ENCODE measurements around the gene PITPNC1. TPM values are rescaled to one million over a fixed set of nuclear protein-coding genes. Genes with fewer than 3 reads are reported as not detected.

Gene PITPNC1
- total and polyA plus RNA-seq, 2 experiments from 2014 or later: 5.8 to 7.3 TPM

DNA sequence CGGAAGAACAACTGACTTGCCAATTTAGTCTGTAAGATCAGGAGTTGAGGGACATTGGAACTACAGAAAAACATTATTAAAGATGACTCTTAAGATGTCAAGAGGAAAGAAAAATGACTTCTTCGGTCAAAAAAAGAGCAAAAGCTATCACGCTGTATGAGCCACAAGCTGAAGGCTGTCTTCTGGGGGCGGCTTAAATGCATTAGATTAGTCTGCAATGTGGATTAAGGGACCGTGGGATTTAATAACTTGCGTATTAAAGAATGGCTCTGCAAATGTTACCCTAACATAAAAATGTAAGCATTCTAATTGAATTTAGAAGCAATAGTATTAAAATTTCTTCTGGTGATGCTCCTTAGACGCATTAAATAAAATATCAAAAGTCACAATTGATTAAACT lies 108.6 kb downstream of the PITPNC1 start:
- WGBS, 2 experiments (ENCODE audit: low coverage in 1 of 2, low lambda C conversion rate in 2 of 2, missing lambda C conversion rate in 2 of 2): 97 to 98% methylated on average over 7 of the region's 7 CpGs
- Histone ChIP-seq H3K9ac (no peak overlapping the region), H3K4me1 (ENCODE audit: insufficient read depth) (peaks cover 37% of the 10 kb centered on the region), H3K4me2 (ENCODE audit: unreplicated experiment) (no peak overlapping the region), H3K79me2 (ENCODE audit: insufficient read depth) (peaks cover 82% of the 10 kb centered on the region), H3K27me3 (replicated peaks; ENCODE audit: insufficient read depth) (no peaks in the 10 kb centered on the region), H2AFZ (no peak overlapping the region), H4K20me1 (ENCODE audit: insufficient read depth) (no peaks in the 10 kb centered on the region), H3K27ac (no peak overlapping the region), H3F3A (ENCODE audit: insufficient read depth) (peaks cover 22% of the 10 kb centered on the region), H3K9me2 (ENCODE audit: insufficient read depth) (no peaks in the 10 kb centered on the region), H3K4me3 (no peak overlapping the region), H3K36me3 (ENCODE audit: low read depth) (no peaks in the 10 kb centered on the region), H3K9me3 (ENCODE audit: low read depth) (no peaks in the 10 kb centered on the region)
- TF ChIP-seq EZH2 (IDR thresholded peaks at IDR 0.05; ENCODE audit: insufficient read depth, poor library complexity, severe bottlenecking) (no peak), EZH2phosphoT487 (IDR thresholded peaks at IDR 0.05; ENCODE audit: insufficient read depth, low read depth) (no peak)
- in situ Hi-C loops (cut with MboI): no loop called here
- DNase-seq: no peak

DNA sequence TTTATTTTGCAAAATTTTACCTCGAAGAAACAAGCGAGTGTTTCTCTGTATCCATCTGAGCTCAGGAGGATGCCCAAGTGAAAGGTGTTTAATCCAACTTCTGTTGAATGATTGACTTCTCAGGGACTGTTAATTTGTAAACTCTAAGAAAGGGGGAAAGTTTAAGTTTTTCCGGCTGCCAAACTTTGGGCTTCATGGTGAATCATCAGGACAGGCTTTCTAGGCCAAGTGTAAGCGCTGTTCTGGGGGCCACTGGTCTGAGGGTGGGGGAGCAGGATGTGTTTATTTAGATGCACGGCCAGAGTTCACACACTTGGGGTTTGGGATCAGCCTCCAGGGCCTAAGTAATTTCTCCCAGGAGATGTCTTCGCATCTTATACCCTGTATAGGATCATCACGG lies 110.4 kb downstream of the PITPNC1 start:
- peak overlapping the region; percentile 32 for H3K27ac ChIP-seq
- peak overlapping the region; percentile 59 for H3K9ac ChIP-seq
- in situ Hi-C loops (cut with MboI): no loop called here
- peaks cover 27% of the 10 kb centered on the region for H3F3A ChIP-seq (ENCODE audit: insufficient read depth)
- H4K20me1 ChIP-seq (ENCODE audit: insufficient read depth): no peaks in the 10 kb centered on the region
- H3K27me3 ChIP-seq (replicated peaks; ENCODE audit: insufficient read depth): no peaks in the 10 kb centered on the region
- no peaks in the 10 kb centered on the region for H3K36me3 ChIP-seq (ENCODE audit: low read depth)
- TF ChIP-seq EZH2 (IDR thresholded peaks at IDR 0.05; ENCODE audit: insufficient read depth, poor library complexity, severe bottlenecking) (no peak), EZH2phosphoT487 (IDR thresholded peaks at IDR 0.05; ENCODE audit: insufficient read depth, low read depth) (no peak)
- H3K4me3 ChIP-seq: no peak overlapping the region
- H3K9me3 ChIP-seq (ENCODE audit: low read depth): no peaks in the 10 kb centered on the region
- WGBS, 2 experiments (ENCODE audit: low coverage in 1 of 2, low lambda C conversion rate in 2 of 2, missing lambda C conversion rate in 2 of 2): 71% methylated on average over 7 of the region's 7 CpGs
- H2AFZ ChIP-seq: peak overlapping the region; percentile 19; the same call in 1 of the 2 replicates
- peak overlapping the region; percentile 11 for H3K4me2 ChIP-seq (ENCODE audit: unreplicated experiment)
- DNase-seq: peak; percentile 38
- peaks cover 81% of the 10 kb centered on the region for H3K79me2 ChIP-seq (ENCODE audit: insufficient read depth)
- peaks cover 29% of the 10 kb centered on the region for H3K4me1 ChIP-seq (ENCODE audit: insufficient read depth)
- H3K9me2 ChIP-seq (ENCODE audit: insufficient read depth): no peaks in the 10 kb centered on the region

DNA sequence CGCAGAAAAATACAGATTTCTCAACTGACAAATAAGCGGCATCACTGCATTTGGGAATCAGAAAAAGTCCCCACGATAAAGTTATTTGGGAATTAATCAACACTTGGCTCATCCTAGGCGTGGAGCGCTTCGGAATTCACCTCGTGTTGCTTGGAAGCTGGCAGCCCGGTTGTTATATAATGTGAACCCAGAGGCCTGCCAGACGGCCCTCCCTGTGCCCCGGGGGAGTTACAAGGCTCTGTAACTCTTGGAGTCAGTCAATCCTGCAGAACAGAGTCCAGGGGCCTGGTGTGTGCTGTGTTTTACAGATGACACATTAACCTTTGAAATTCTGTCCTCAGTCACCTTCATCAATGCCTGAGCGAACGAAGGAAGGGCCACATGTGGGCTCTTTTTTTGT lies 111.1 kb downstream of the PITPNC1 start:
- peak overlapping the region; percentile 59 for H3K9ac ChIP-seq
- peaks cover 26% of the 10 kb centered on the region for H3K4me1 ChIP-seq (ENCODE audit: insufficient read depth)
- DNase-seq: peak; percentile 64
- peak overlapping the region; percentile 19; the same call in 1 of the 2 replicates for H2AFZ ChIP-seq
- H3K4me3 ChIP-seq: no peak overlapping the region
- H3K36me3 ChIP-seq (ENCODE audit: low read depth): no peaks in the 10 kb centered on the region
- no peaks in the 10 kb centered on the region for H3K27me3 ChIP-seq (replicated peaks; ENCODE audit: insufficient read depth)
- peak overlapping the region; percentile 11 for H3K4me2 ChIP-seq (ENCODE audit: unreplicated experiment)
- 32% methylated on average over 12 of the region's 12 CpGs for WGBS, 2 experiments (ENCODE audit: low coverage in 1 of 2, low lambda C conversion rate in 2 of 2, missing lambda C conversion rate in 2 of 2)
- TF ChIP-seq EZH2phosphoT487 (IDR thresholded peaks at IDR 0.05; ENCODE audit: insufficient read depth, low read depth): no peak
- no peak for TF ChIP-seq EZH2 (IDR thresholded peaks at IDR 0.05; ENCODE audit: insufficient read depth, poor library complexity, severe bottlenecking)
- peak overlapping the region; percentile 32 for H3K27ac ChIP-seq
- no peaks in the 10 kb centered on the region for H3K9me3 ChIP-seq (ENCODE audit: low read depth)
- peaks cover 81% of the 10 kb centered on the region for H3K79me2 ChIP-seq (ENCODE audit: insufficient read depth)
- no peaks in the 10 kb centered on the region for H3K9me2 ChIP-seq (ENCODE audit: insufficient read depth)
- H4K20me1 ChIP-seq (ENCODE audit: insufficient read depth): no peaks in the 10 kb centered on the region
- in situ Hi-C loops (cut with MboI): no loop called here
- H3F3A ChIP-seq (ENCODE audit: insufficient read depth): peaks cover 27% of the 10 kb centered on the region

DNA sequence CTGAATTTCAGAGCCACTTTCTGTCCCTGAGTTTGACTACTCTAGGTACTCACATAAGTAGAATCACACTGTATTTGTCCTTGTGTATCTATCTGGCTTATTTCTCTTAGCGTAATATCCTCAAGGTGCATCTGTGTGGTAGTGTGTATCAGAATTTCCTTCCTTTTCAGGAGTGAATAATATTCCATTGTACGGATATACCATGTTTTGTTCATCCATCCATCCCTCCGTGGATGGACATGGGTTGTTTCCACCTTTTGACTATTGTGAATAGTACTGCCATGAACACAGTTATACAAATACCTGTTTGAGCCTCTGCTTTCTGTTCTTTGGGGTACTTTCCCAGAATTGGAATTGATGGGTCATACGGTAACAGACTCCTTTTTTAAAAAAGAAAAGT lies 111.7 kb downstream of the PITPNC1 start:
- no peak for DNase-seq
- Histone ChIP-seq H3K4me1 (ENCODE audit: insufficient read depth) (peaks cover 26% of the 10 kb centered on the region), H3K36me3 (ENCODE audit: low read depth) (no peaks in the 10 kb centered on the region), H4K20me1 (ENCODE audit: insufficient read depth) (no peaks in the 10 kb centered on the region), H3K27me3 (replicated peaks; ENCODE audit: insufficient read depth) (no peaks in the 10 kb centered on the region), H3K9me3 (ENCODE audit: low read depth) (no peaks in the 10 kb centered on the region), H3K4me2 (ENCODE audit: unreplicated experiment) (no peak overlapping the region), H3K27ac (no peak overlapping the region), H3F3A (ENCODE audit: insufficient read depth) (peaks cover 27% of the 10 kb centered on the region), H3K79me2 (ENCODE audit: insufficient read depth) (peaks cover 81% of the 10 kb centered on the region), H2AFZ (no peak overlapping the region), H3K9ac (no peak overlapping the region), H3K4me3 (no peak overlapping the region), H3K9me2 (ENCODE audit: insufficient read depth) (no peaks in the 10 kb centered on the region)
- TF ChIP-seq EZH2 (IDR thresholded peaks at IDR 0.05; ENCODE audit: insufficient read depth, poor library complexity, severe bottlenecking) (no peak), EZH2phosphoT487 (IDR thresholded peaks at IDR 0.05; ENCODE audit: insufficient read depth, low read depth) (no peak)
- in situ Hi-C loops (cut with MboI): no loop called here
- WGBS, 2 experiments (ENCODE audit: low coverage in 1 of 2, low lambda C conversion rate in 2 of 2, missing lambda C conversion rate in 2 of 2): 96 to 100% methylated on average over 4 of the region's 4 CpGs

DNA sequence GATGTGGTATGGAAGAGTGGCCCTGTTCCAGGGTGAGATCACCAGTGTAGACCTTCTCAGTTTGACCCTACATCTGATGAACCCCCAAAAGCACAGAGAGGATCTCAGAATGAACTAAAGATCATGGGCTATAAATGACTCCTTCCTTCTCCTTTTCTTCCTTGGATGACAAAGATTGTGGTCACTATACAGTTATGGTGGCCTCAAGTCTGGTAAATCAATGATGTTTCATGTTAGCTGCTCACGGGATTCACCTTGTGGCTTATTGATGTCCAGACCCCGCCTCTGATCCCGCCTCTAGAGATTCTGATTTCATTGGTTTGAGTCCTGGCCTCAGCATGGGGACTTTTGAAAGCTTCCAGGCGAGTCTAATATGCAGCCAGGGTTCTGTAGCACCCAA lies 112.2 kb downstream of the PITPNC1 start:
- Histone ChIP-seq H3F3A (ENCODE audit: insufficient read depth) (peaks cover 27% of the 10 kb centered on the region), H3K27ac (no peak overlapping the region), H3K27me3 (replicated peaks; ENCODE audit: insufficient read depth) (no peaks in the 10 kb centered on the region), H2AFZ (no peak overlapping the region), H3K9ac (no peak overlapping the region), H3K9me2 (ENCODE audit: insufficient read depth) (no peaks in the 10 kb centered on the region), H3K4me2 (ENCODE audit: unreplicated experiment) (no peak overlapping the region), H3K79me2 (ENCODE audit: insufficient read depth) (peaks cover 78% of the 10 kb centered on the region), H3K4me3 (no peak overlapping the region), H3K4me1 (ENCODE audit: insufficient read depth) (peaks cover 26% of the 10 kb centered on the region), H4K20me1 (ENCODE audit: insufficient read depth) (no peaks in the 10 kb centered on the region), H3K36me3 (ENCODE audit: low read depth) (no peaks in the 10 kb centered on the region), H3K9me3 (ENCODE audit: low read depth) (no peaks in the 10 kb centered on the region)
- no peak for DNase-seq
- TF ChIP-seq EZH2phosphoT487 (IDR thresholded peaks at IDR 0.05; ENCODE audit: insufficient read depth, low read depth) (no peak), EZH2 (IDR thresholded peaks at IDR 0.05; ENCODE audit: insufficient read depth, poor library complexity, severe bottlenecking) (no peak)
- 92 to 97% methylated on average over 4 of the region's 4 CpGs for WGBS, 2 experiments (ENCODE audit: low coverage in 1 of 2, low lambda C conversion rate in 2 of 2, missing lambda C conversion rate in 2 of 2)
- in situ Hi-C loops (cut with MboI): no loop called here

Data from GM23248 (cell line).